ENCODE data around the gene OSBP2.

Gene OSBP2

DNA sequence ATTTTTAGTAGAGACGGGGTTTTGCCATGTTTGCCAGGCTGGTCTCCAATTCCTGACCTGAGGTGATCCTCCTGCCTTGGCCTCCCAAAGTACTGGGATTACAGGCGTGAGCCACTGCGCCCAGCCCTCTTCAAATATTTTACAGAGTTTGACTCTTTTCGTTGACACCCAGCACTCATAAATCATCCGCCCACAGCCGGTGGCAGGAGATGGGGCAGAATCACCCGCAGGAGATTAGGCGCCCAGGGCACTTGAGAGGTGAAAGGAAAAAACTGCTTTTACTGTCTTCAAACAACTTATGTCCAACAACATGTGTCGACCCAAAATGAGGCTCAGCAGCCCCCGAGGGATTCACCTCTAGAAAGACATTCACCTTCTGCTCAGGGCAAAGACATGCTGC is 56.9 kb downstream of the OSBP2 start:
- TF ChIP-seq, protein P1, sequence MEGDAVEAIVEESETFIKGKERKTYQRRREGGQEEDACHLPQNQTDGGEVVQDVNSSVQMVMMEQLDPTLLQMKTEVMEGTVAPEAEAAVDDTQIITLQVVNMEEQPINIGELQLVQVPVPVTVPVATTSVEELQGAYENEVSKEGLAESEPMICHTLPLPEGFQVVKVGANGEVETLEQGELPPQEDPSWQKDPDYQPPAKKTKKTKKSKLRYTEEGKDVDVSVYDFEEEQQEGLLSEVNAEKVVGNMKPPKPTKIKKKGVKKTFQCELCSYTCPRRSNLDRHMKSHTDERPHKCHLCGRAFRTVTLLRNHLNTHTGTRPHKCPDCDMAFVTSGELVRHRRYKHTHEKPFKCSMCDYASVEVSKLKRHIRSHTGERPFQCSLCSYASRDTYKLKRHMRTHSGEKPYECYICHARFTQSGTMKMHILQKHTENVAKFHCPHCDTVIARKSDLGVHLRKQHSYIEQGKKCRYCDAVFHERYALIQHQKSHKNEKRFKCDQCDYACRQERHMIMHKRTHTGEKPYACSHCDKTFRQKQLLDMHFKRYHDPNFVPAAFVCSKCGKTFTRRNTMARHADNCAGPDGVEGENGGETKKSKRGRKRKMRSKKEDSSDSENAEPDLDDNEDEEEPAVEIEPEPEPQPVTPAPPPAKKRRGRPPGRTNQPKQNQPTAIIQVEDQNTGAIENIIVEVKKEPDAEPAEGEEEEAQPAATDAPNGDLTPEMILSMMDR (IDR thresholded peaks at IDR 0.05): no peak
- no peak for TF ChIP-seq ZFX (IDR thresholded peaks at IDR 0.05; ENCODE audit: borderline replicate concordance)
- no peak overlapping the region for H3K27ac ChIP-seq

DNA sequence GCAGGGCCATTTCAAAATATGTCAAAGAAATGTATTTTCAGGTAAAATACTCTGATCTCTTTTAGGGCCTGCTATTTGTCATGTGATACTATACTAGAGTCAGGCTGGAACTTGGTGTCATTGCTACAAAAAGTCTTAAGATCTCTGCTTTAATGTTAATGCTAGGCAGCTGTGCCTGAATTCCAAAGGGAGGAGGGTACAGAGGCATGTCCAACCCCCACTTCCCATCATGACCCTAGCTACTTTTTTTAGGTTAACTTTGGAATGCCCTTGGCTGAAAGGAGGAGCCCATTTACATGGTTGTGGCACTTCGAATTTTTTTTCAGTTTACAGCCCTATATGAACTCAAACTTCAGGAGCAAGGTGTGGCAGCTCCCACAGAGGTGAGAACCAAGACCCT is 58.1 kb downstream of the OSBP2 start:
- H3K27ac ChIP-seq: peak overlapping the region; percentile 80; the same call in 1 of the 2 replicates
- TF ChIP-seq ZFX (IDR thresholded peaks at IDR 0.05; ENCODE audit: borderline replicate concordance): no peak
- TF ChIP-seq, protein P1 (IDR thresholded peaks at IDR 0.05): no peak

DNA sequence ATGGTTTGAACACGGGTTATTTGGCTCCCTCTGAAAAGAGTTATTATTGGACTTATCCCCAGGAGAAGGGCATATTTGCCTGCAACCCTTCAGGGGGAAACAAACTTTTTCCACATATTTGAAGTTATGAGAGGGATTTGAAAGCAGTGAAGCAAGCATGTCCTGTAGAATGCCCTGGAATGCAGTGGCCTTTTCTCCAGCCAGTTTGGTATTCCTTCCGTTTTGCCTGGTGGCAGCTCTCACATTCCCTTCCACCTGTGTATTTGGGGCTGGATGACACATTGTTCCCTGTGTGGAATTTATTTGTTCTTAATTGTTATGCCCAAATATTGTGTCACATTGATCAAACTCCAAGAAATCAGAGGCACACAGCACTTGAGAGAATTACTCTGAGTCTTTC is 59.0 kb downstream of the OSBP2 start:
- peak overlapping the region; percentile 80 for H3K27ac ChIP-seq
- no peak for TF ChIP-seq ZFX (IDR thresholded peaks at IDR 0.05; ENCODE audit: borderline replicate concordance)
- TF ChIP-seq, protein P1 (IDR thresholded peaks at IDR 0.05): no peak

DNA sequence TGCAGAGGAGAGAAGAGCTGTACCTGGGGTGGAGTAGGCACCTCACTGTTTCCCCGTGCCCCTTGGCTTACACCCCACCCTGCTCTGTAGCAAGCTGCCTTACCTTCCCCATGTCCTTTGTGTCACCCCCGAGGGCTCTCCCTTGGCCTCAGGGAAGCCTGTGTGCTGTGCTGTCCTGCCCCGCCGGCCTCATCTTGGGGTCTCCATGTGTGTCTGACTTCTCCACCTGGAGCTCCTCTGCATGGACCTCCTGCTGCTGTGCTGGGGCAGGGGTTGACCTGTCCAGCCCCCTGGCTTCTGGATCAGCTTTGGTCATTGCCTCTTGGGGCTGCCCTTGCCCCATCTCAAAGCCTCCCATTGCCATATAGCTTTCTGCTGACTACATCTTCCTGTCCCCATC is 59.8 kb downstream of the OSBP2 start:
- H3K27ac ChIP-seq: peak overlapping the region; percentile 80
- TF ChIP-seq ZFX (IDR thresholded peaks at IDR 0.05; ENCODE audit: borderline replicate concordance): no peak
- TF ChIP-seq, protein P1 (IDR thresholded peaks at IDR 0.05): no peak

DNA sequence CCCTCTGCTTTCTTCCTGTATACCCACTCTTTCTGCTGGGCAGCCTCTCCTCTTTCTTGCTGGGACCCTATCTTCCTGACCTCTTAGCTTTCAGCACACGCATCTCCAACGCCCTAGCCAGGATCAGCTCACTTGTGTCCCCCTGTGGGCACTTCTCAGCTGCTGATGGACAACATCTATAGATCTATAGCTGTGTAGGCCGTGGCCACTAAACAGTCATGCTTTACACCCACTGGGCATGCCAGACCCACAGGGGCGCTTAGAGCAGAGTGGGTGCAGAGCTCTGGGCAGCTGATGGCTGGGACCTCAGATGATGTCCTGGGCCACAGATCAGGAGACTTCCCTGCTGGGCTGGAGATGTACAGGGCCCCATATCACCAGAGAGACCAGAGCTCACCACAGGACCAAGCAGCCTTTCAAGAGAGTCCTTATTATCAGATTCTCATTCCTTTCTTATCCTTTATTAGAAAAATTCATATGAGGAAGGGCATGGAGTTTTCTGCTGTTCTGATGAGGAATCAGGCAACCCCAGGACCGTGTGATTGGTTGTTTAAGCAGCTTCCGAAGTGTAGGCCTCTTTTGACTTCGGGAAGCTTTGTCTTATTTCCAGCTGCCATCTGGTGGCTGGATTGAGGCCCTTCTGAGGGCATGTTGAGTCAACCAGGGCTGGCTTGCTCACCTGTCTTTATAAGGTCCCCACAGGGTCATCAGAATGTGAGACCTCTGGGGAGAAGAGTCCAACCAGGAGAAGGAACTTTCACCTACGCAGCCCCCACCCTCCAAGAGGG is 60.5 kb downstream of the OSBP2 start:
- peak overlapping the region; percentile 80 for H3K27ac ChIP-seq
- no peak for TF ChIP-seq ZFX (IDR thresholded peaks at IDR 0.05; ENCODE audit: borderline replicate concordance)
- TF ChIP-seq, protein P1 (IDR thresholded peaks at IDR 0.05): peak; percentile 77

DNA sequence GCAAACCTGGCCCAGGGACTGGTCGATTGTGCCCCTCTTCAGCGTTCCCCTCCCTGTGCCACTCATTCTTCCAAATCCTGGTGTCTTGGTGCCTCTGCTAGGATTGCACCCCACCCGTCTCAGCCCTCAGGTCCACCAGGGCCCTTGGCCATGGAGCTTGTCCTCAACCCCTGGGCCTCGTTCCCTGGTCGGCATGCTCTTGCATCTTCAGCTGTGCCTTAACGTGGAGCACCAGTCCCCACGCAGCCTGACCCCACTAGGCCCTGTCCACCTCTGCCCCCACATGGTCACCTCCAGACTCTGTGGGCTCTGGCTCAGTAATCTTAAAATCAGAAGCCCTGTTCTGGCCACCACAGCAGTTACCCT is 61.1 kb downstream of the OSBP2 start:
- H3K27ac ChIP-seq: no peak overlapping the region
- TF ChIP-seq, protein P1 (IDR thresholded peaks at IDR 0.05): peak; percentile 42
- no peak for TF ChIP-seq ZFX (IDR thresholded peaks at IDR 0.05; ENCODE audit: borderline replicate concordance)

DNA sequence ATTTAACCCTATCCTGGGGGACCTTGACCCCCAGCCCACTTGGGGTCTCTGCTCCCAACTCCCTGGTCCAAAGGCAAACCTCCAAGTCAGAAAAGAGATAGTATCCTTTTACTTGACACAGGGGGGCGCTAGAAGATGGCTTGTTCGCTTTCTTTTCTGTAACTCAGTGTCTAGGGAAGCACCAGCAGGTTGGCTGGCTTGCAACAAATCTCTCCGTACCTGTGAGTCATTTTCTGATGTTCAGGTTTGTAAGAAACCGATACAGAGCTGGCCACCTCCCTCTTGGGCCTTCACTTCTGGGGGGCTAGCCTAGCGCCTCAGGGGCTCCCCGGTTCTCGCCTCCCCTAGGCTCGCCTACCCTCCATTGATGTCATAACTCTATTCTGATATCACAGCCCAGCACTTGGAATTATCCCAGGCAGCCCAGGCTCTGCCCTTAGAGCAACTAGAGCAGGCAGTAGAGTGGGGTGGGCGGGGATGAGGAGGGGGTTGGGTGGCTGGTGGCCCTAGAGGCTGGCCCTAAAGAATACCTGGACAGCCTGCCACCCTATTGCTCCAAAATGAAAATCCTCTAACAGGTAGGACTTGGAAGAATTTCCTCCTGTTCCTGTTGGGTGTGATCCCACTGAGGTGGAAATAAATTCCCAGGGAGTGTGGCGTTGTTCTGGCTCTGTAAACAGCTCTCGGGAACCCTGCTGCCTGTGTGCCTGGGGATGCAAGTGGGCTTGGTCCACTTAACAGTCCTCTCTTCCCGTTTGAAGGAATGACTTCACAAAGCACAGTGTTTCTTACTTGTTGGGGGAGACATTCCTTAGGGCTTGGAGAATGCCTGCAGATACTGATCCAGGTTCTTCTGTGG is 69.4 kb downstream of the OSBP2 start:
- TF ChIP-seq, protein P1 (IDR thresholded peaks at IDR 0.05): peak; percentile 62
- TF ChIP-seq ZFX (IDR thresholded peaks at IDR 0.05; ENCODE audit: borderline replicate concordance): no peak
- H3K27ac ChIP-seq: no peak overlapping the region

Data from 22Rv1 (cell line).